Measurements from ENCODE around the gene MCC.

GRCh38 chr5:113115061-113115460 lies 373.2 kb downstream of the MCC start:
- TF ChIP-seq CTCF (conservative IDR thresholded peaks at IDR 0.05; ENCODE audit: low read length) (no peak), EZH2phosphoT487 (IDR thresholded peaks at IDR 0.05; ENCODE audit: borderline replicate concordance, low read depth, low read length) (no peak)
